GM12865 (cell line): ENCODE results near the gene GDPD3.
A peak's percentile ranks its signal among the peaks of the same experiment; 100 is the strongest.

Source experiments
- DNase-seq: peaks from one replicate; pipeline ENCODE4 v3.0.0; 2010; ENCODE audit warnings: low read depth
- H3K4me3 ChIP-seq: 2 replicates; pipeline ENCODE4 v1.5.1; 2011; ENCODE audit warnings: mild to moderate bottlenecking, low read depth, low read length, control low read depth
- TF ChIP-seq, protein P1 (sequence below): IDR thresholded peaks from 2 replicates; pipeline ENCODE4 v1.5.1; 2011; ENCODE audit warnings: low read length, control low read depth, low read depth, inconsistent platforms; ENCODE audit not compliant: insufficient read depth; ENCODE audit errors: missing control alignments

Gene GDPD3

DNA sequence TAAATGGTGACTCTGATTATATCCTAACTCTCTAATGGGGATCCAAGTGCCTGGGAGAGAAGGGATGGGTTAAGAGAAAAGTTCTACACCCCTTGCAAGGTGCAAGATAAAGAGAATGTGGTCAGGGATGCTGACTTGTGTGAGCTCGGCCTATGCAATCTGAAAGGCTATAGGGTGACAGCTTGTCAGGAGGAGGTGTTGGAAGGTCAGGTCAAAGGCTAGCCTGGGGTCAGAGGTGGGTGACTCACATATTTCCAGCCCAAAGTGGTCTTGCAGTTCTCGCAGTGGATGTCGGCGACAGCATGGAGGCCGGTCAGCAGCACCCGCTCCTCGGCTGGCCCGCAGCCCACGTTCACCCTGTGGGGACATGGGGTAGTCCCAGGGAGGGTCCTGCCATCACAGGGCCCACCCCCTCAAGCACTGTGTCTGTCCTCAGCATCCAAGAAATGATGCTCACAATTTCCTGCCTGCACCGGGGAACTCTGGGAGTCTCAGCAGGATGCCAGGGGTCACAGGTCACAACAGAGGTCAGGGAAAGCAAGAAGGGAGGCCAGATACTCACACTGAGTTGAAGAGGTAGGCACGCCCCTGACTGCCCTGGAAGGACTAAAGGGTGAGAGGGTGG lies 18.7 kb downstream of the GDPD3 start:
- DNase-seq = no peak
- peak overlapping the region; percentile 76 for H3K4me3 ChIP-seq
- TF ChIP-seq, protein P1, sequence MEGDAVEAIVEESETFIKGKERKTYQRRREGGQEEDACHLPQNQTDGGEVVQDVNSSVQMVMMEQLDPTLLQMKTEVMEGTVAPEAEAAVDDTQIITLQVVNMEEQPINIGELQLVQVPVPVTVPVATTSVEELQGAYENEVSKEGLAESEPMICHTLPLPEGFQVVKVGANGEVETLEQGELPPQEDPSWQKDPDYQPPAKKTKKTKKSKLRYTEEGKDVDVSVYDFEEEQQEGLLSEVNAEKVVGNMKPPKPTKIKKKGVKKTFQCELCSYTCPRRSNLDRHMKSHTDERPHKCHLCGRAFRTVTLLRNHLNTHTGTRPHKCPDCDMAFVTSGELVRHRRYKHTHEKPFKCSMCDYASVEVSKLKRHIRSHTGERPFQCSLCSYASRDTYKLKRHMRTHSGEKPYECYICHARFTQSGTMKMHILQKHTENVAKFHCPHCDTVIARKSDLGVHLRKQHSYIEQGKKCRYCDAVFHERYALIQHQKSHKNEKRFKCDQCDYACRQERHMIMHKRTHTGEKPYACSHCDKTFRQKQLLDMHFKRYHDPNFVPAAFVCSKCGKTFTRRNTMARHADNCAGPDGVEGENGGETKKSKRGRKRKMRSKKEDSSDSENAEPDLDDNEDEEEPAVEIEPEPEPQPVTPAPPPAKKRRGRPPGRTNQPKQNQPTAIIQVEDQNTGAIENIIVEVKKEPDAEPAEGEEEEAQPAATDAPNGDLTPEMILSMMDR = no peak

DNA sequence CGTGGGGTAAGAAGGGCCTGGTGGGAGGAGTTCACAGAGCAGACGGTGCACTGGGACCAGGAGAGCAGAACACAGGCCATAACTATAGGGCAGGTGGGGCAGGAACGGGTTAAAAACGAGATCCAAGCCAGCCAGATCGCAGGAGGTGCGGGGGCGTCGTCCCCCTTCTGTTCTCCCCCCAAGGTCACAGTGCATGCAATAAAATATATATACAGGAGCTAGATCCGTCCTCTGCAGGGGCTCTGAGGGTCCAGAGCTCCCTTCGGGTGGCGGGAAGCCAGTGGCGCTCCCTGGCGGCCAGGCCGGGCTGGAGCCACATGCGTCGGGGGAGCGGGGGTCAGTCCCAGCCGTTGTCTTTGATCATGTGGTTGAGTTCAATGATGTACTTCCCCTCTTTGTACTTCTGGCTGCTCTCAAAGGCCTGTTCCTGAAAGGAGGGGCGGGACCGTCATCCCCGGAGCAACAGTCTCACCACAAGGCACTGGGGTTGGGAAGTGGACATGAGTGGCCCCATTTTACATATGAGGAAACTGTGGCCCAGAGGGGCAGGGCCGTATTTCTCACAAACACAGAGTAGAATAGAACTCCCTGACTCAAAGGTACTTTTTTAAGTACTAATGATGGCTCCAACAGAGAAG lies 20.8 kb downstream of the GDPD3 start:
- DNase-seq = peak; percentile 95
- H3K4me3 ChIP-seq = peak overlapping the region; percentile 87
- TF ChIP-seq, protein P1 = peak; percentile 93

DNA sequence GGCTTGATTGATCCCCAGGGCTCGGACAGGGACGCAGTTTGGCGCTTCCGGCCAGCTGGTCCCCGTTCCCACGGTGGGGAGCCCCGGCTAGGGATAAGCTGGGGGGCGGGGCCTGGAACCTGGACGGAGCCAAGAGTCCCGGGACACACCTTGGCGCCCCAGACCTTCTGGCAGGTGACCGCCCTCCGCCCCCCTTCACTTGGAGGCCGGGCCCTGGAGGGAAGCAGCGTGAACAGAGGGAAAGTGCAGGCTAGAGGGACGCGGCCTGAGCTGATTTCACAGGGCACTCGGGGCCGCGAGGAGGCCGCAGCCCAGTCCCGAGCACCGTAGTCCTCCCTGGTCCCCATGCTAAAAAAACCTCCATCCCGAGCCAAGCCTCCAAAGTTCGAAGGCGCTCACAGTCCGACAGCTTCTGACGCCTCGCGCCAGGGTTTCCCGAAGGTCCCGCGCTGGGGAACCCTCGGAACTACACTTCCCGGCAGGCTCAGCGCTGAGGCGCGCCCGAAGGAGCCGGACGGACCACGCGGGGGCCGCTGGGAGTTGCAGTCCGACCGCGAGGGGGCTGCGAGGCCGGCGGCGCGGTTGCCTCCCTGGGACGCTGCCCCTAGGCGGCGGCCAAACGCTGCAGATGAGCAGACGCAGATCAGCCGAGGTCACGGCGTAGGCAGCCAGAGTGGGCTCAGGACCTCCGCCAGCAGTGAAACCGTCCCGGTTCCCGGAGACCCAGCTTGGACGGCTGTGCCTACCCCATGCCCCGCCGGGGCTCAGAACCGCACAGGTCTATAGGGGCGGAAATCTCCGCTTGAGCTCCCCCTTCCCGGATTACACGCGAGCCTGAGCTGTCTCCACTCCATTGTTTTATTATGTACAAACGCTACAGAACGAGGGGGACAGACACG lies 21.6 kb downstream of the GDPD3 start, which contains the start of gene TBX6:
TSS of gene TBX6 (minus strand) at position 451 of the 899 bp plus-strand sequence. CDS start 731 bp downstream, outside the sequence.
- TF ChIP-seq, protein P1 = peak; percentile 88
- DNase-seq = peak; percentile 97

DNA sequence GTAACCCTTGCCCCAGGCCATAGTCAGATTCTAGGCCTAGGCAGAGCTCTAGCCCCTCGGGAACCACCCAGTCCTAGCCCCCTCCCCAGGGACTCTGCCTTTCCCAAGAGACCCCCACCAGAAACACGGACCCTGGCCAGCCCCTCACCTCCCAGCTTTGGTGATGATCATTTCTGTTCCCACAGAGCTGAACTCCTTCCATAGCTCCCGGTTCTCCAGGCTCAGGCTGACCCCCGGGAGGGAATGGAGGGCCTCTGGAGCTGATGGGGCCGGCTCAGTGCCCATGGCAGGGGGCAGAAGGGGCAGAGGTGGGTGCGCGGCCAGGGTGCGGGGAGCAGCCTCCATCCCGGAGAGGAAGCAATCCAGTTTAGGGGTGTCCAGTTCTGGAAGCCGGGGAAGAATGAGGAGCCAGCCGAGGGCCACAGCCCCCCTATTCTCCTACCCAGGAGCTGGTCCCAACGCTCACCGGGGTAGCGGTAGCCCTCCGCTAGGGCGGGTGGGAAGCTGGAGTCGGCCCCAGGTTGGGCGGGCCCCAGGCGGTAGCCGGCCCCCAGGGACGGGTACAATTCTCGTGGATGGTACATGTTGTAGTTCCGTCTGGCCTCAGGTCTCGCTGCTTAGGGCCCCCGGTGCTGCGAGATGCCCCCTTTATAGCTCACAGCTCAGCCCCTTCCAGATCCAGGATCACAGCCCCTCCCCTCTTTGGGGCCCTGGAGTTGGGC lies 22.6 kb downstream of the GDPD3 start:
- TF ChIP-seq, protein P1 = no peak
- no peak for DNase-seq
- H3K4me3 ChIP-seq = peak overlapping the region; percentile 70

More for the DNA sequence above, 21.6 kb downstream of the GDPD3 start, which contains the start of gene TBX6:
- peak within 1 kb of the TSS; percentile 87 for H3K4me3 ChIP-seq

DNA sequence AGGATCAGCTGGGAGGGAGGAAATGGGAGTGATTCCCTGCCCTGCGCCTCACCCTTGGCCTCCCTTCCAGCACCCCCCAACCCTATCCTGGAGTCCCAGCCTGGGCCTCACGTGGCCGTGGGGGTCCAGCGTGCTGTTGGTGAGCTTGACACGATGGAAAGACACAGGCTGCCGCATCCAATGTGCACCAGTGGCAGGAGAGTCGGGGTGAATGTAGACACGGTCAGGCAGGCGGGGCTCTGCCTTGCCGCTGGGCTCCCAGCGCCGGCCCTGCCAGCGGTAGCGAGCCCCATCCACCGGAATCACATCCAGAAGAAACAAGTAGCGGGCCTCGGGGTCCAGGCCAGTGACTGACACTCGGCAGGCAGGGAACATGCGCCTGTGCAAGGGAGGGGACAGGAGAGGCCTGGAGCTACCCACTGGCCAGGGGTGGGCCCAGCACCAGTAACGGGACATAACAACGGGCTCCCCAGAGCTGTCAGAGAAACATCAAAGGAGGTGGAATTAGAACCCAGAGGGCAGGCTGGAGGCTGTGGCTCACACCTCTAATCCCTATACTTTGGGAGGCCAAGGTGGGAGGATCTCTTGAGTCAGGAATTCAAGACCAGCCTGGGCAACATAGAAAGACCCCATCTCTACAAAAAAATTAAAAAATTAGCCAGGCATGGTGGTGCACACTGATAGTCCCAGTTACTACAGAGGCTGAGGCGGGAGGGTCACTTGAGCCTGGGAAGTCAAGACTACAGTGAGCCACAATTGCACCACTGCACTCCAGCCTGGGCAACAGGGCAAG lies 24.3 kb downstream of the GDPD3 start:
- no peak overlapping the region for H3K4me3 ChIP-seq
- no peak for DNase-seq
- TF ChIP-seq, protein P1 = no peak
